WTC11 (cell line): ENCODE measurements around the gene KRTAP3-2. TPM values are rescaled to one million over a fixed set of nuclear protein-coding genes. Genes with fewer than 3 reads are reported as not detected.

Experiments
- ATAC-seq: fragments of 200-7000 bp; cut with Tn5 transposase; 2 replicates; pipeline ENCODE4 v1.10.0; 2021; ENCODE audit warnings: mild to moderate bottlenecking, moderate library complexity
- CTCF ChIA-PET: fragments of 300-600 bp; sonication (Branson Sonifier 250); formaldehyde crosslinking; loops from one replicate; lab custom pipeline; 2021; ENCODE audit warnings: antibody characterized with exemption; lab: Charles Lee
- POLR2A ChIA-PET: fragments of 350-600 bp; sonication (Branson Sonifier 250); formaldehyde crosslinking; loops from one replicate; lab custom pipeline; 2021; ENCODE audit warnings: antibody characterized with exemption; lab: Charles Lee
- DNase-seq: peaks from one replicate; pipeline ENCODE4 v3.0.0; 2021; ENCODE audit warnings: low spot score
- H3K27ac Mint-ChIP-seq: 2 replicates; pipeline ENCODE4 v1.8.0; 2021; ENCODE audit warnings: mixed read lengths
- H3K27me3 Mint-ChIP-seq: 2 replicates; pipeline ENCODE4 v1.8.0; 2021; ENCODE audit warnings: low read depth, mild to moderate bottlenecking, moderate library complexity, mixed read lengths
- H3K36me3 Mint-ChIP-seq: 2 replicates; pipeline ENCODE4 v1.8.0; 2021; ENCODE audit warnings: mixed read lengths
- H3K4me1 Mint-ChIP-seq: 2 replicates; pipeline ENCODE4 v1.8.0; 2022; ENCODE audit warnings: mixed read lengths
- H3K4me3 Mint-ChIP-seq: 2 replicates; pipeline ENCODE4 v1.8.0; 2021; ENCODE audit warnings: mild to moderate bottlenecking, moderate library complexity, mixed read lengths
- H3K9me3 Mint-ChIP-seq: 2 replicates; pipeline ENCODE4 v1.8.0; 2021; ENCODE audit warnings: mixed read lengths
- CDX4 ChIP-seq: fragments of 250-450 bp; sonication (Bioruptor Pico); IDR thresholded peaks from 2 replicates; pipeline ENCODE4 v1.9.0; 2021; ENCODE audit warnings: moderate library complexity, mild to moderate bottlenecking, inconsistent platforms, borderline replicate concordance
- E2F5 ChIP-seq: sonication (generic); formaldehyde crosslinking; IDR thresholded peaks from 2 replicates; pipeline ENCODE4 v1.8.1; 2022; ENCODE audit warnings: mild to moderate bottlenecking, moderate library complexity, missing genetic modification reagents
- FOXP1 ChIP-seq: sonication (generic); formaldehyde crosslinking; IDR thresholded peaks from 2 replicates; pipeline ENCODE4 v1.8.0; 2022; ENCODE audit warnings: missing genetic modification reagents, mild to moderate bottlenecking, moderate library complexity, borderline replicate concordance
- NR2C2 ChIP-seq: sonication (generic); formaldehyde crosslinking; IDR thresholded peaks from 2 replicates; pipeline ENCODE4 v1.8.0; 2022; ENCODE audit warnings: mild to moderate bottlenecking, missing genetic modification reagents
- PRDM15 ChIP-seq: sonication (generic); formaldehyde crosslinking; IDR thresholded peaks from 2 replicates; pipeline ENCODE4 v1.8.0; 2022; ENCODE audit warnings: missing genetic modification reagents
- RELA ChIP-seq: sonication (generic); formaldehyde crosslinking; IDR thresholded peaks from 2 replicates; pipeline ENCODE4 v1.8.1; 2022; ENCODE audit warnings: missing genetic modification reagents, mild to moderate bottlenecking, borderline replicate concordance
- SMAD4 ChIP-seq: sonication (generic); formaldehyde crosslinking; IDR thresholded peaks from 2 replicates; pipeline ENCODE4 v1.8.0; 2022; ENCODE audit warnings: mild to moderate bottlenecking, missing genetic modification reagents
- SP1 ChIP-seq: sonication (generic); formaldehyde crosslinking; conservative IDR thresholded peaks from 2 replicates; pipeline ENCODE4 v1.8.1; 2022; ENCODE audit warnings: missing genetic modification reagents
- ZBTB21 ChIP-seq: sonication (generic); formaldehyde crosslinking; IDR thresholded peaks from 2 replicates; pipeline ENCODE4 v1.8.1; 2023; ENCODE audit warnings: mild to moderate bottlenecking, missing genetic modification reagents, borderline replicate concordance
- ZNF263 ChIP-seq: sonication (generic); formaldehyde crosslinking; IDR thresholded peaks from 2 replicates; pipeline ENCODE4 v1.8.1; 2022; ENCODE audit warnings: low read depth, mild to moderate bottlenecking, moderate library complexity, missing genetic modification reagents
- ZNF512 ChIP-seq: sonication (generic); formaldehyde crosslinking; IDR thresholded peaks from 2 replicates; pipeline ENCODE4 v1.8.1; 2022; ENCODE audit warnings: missing genetic modification reagents, borderline replicate concordance
- ZNF532 ChIP-seq: fragments of 250-450 bp; sonication (Bioruptor Pico); IDR thresholded peaks from 2 replicates; pipeline ENCODE4 v1.9.0; 2021; ENCODE audit warnings: mild to moderate bottlenecking, borderline replicate concordance
- total RNA-seq: library from RNA; stranded (reverse); gene quantifications from 3 replicates; pipeline ENCODE4 v1.2.3, GENCODE V29; 2021

KRTAP3-2 gene
- total RNA-seq, 1 experiment from 2014 or later: not detected

GRCh38 chr17:41013606-41014005 lies 13.9 kb upstream of the KRTAP3-2 start (continued):
- TF ChIP-seq PRDM15 (CRISPR knock-in tag): no peak
- TF ChIP-seq, all 79 proteins: peak for 0

- TF ChIP-seq NR2C2 (CRISPR knock-in tag): no peak
- no peak for TF ChIP-seq SMAD4
- TF ChIP-seq ZBTB21 (CRISPR knock-in tag): no peak
- no peak for TF ChIP-seq CDX4
- TF ChIP-seq ZNF512: no peak
- TF ChIP-seq SP1: no peak
- no peak for TF ChIP-seq ZNF263 (CRISPR knock-in tag)
- TF ChIP-seq E2F5 (CRISPR knock-in tag): no peak
- TF ChIP-seq ZNF532 (CRISPR knock-in tag): no peak
- no peak for TF ChIP-seq RELA
- TF ChIP-seq FOXP1 (CRISPR knock-in tag): no peak
- CTCF ChIA-PET: no interaction called here
- no peaks in the 10 kb centered on the region for H3K27me3 Mint-ChIP-seq
- no peaks in the 10 kb centered on the region for H3K36me3 Mint-ChIP-seq
- H3K4me1 Mint-ChIP-seq: peaks cover 15% of the 10 kb centered on the region
- DNase-seq: no peak
- no peaks in the 10 kb centered on the region for H3K9me3 Mint-ChIP-seq
- POLR2A ChIA-PET: no interaction called here
- ATAC-seq: no peak
- H3K4me3 Mint-ChIP-seq: no peak overlapping the region
- no peak overlapping the region for H3K27ac Mint-ChIP-seq
Measured at GRCh38 chr17:41013181-41013580, 13.5 kb upstream of the KRTAP3-2 start.
